Body of pancreas (tissue), 4 donors: ENCODE data around the gene CMSS1. TPM values are rescaled to one million over a fixed set of nuclear protein-coding genes. Genes with fewer than 3 reads are reported as not detected.
A peak's percentile ranks its signal among the peaks of the same experiment; 100 is the strongest.

Experiments
- ATAC-seq: fragments of 150-250 bp; one replicate; pipeline ENCODE4 v1.9.1; 2016
- DNase-seq, 4 donors: peaks; one replicate each; pipeline ENCODE4 v3.0.0-alpha.2; 2019
- H3K27ac ChIP-seq, 4 donors: fragments of 200-600 bp; sonication (generic); 1 replicate in 3 of 4; 2 replicates in 1 of 4; pipeline versions ENCODE4 v1.5.1 to v1.6.1; 2016 to 2019; ENCODE audit warnings: mild to moderate bottlenecking in 1 of 4, mixed read lengths in 1 of 4, moderate library complexity in 1 of 4
- H3K27me3 ChIP-seq, 2 donors: fragments of 200-600 bp; sonication (generic); one replicate each; pipeline ENCODE4 v1.6.0; 2016; ENCODE audit warnings: mild to moderate bottlenecking in 1 of 2
- H3K36me3 ChIP-seq, 2 donors: fragments of 200-600 bp; sonication (generic); replicated peaks in 1 of 2; 2 replicates each; pipeline ENCODE4 v1.5.1; 2016; ENCODE audit warnings: low read depth in 2 of 2; ENCODE audit not compliant: insufficient read depth in 1 of 2
- H3K4me1 ChIP-seq: fragments of 200-600 bp; sonication (generic); one replicate; pipeline ENCODE4 v1.6.0; 2016
- H3K4me3 ChIP-seq, 2 donors: fragments of 200-600 bp; sonication (generic); 1 replicate in 1 of 2; 2 replicates in 1 of 2; pipeline ENCODE4 v1.5.1; 2016 to 2019
- H3K9me3 ChIP-seq, 3 donors: fragments of 200-600 bp; sonication (generic); 1 replicate in 2 of 3; 2 replicates in 1 of 3; pipeline ENCODE4 v1.5.1; 2016
- CTCF ChIP-seq, 7 experiments: fragments of 450-650 bp in 4 of 7; fragments of 200-600 bp in 3 of 7; sonication (generic) in 3 of 7; IDR thresholded peaks; one replicate each; pipeline ENCODE4 v1.5.1; 2016 to 2019; ENCODE audit warnings: antibody characterized with exemption in 7 of 7
- POLR2A ChIP-seq, 3 donors: fragments of 450-650 bp; IDR thresholded peaks; one replicate each; pipeline ENCODE4 v1.6.1; 2016; ENCODE audit warnings: antibody characterized with exemption in 3 of 3, mild to moderate bottlenecking in 2 of 3
- WGBS, 2 donors: methylation state at CpG; one replicate each; pipeline ENCODE4 v1.1.5; 2017; 5-methylcytosine and 5-hydroxymethylcytosine counted together
- intact Hi-C: fragments of 100-400 bp; cut with DNase I; formaldehyde crosslinking; loops from one replicate; pipeline ENCODE4 v1.15.1; 2023
- total RNA-seq, 2 donors: library from RNA; depleted of rRNA; stranded (reverse); fragments of >200 nt; gene quantifications; one replicate each; pipeline ENCODE4 v1.1.0, GENCODE V29; 2016

Gene CMSS1
- total RNA-seq, 2 donors from 2014 or later = 3.9 to 21.4 TPM

- Histone ChIP-seq H3K27me3 (no peaks in the 10 kb centered on the region), H3K36me3 (no peaks in the 10 kb centered on the region), H3K4me1 (peaks cover 64% of the 10 kb centered on the region), H3K9me3 (no peaks in the 10 kb centered on the region), H3K27ac (no peak overlapping the region), H3K4me3 (no peak overlapping the region)
- WGBS, 2 donors = 87 to 90% methylated on average over 1 of the region's 1 CpG
- no peak for TF ChIP-seq POLR2A (IDR thresholded peaks at IDR 0.05)
- intact Hi-C loops = no loop called here
- ATAC-seq (no peak), DNase-seq (no peak)
Measured at GRCh38 chr3:99952306-99952705, 134.6 kb downstream of the CMSS1 start.

GRCh38 chr3:99953596-99953995 lies 135.9 kb downstream of the CMSS1 start:
- ATAC-seq = no peak
- TF ChIP-seq CTCF (IDR thresholded peaks at IDR 0.05) = no peak
- no peak for TF ChIP-seq POLR2A (IDR thresholded peaks at IDR 0.05)
- peaks cover 64% of the 10 kb centered on the region for H3K4me1 ChIP-seq
- intact Hi-C loops = no loop called here
- H3K27me3 ChIP-seq = no peaks in the 10 kb centered on the region
- no peak for DNase-seq
- H3K27ac ChIP-seq = peak overlapping the region in 2 of 4 donors; percentile 5 to 77
- no peaks in the 10 kb centered on the region for H3K9me3 ChIP-seq
- H3K36me3 ChIP-seq = no peaks in the 10 kb centered on the region
- H3K4me3 ChIP-seq = no peak overlapping the region

GRCh38 chr3:99954914-99955644 lies 137.4 kb downstream of the CMSS1 start:
- Histone ChIP-seq H3K27me3 (no peaks in the 10 kb centered on the region), H3K4me3 (no peak overlapping the region), H3K4me1 (peaks cover 49% of the 10 kb centered on the region), H3K36me3 (no peaks in the 10 kb centered on the region), H3K27ac (peak overlapping the region; percentile 39 to 77 (median 71)), H3K9me3 (no peaks in the 10 kb centered on the region)
- WGBS, 2 donors = 10 to 25% methylated on average over 4 of the region's 4 CpGs
- ATAC-seq (peak; percentile 65), DNase-seq (peak in 1 of 4 donors; percentile 11)
- TF ChIP-seq POLR2A (IDR thresholded peaks at IDR 0.05) = no peak
- TF ChIP-seq CTCF (IDR thresholded peaks at IDR 0.05) = no peak
- intact Hi-C loops = no loop called here

GRCh38 chr3:99955773-99956562 lies 138.3 kb downstream of the CMSS1 start:
- H3K27ac ChIP-seq = peak overlapping the region; percentile 39 to 77 (median 71)
- TF ChIP-seq POLR2A (IDR thresholded peaks at IDR 0.05) (no peak), CTCF (IDR thresholded peaks at IDR 0.05) (no peak)
- intact Hi-C loops = no loop called here

GRCh38 chr3:99957151-99957796 lies 139.6 kb downstream of the CMSS1 start:
- no peaks in the 10 kb centered on the region for H3K36me3 ChIP-seq
- intact Hi-C loops = no loop called here
- peak overlapping the region in 3 of 4 donors; percentile 10 to 77 (median 39) for H3K27ac ChIP-seq
- ATAC-seq (no peak), DNase-seq (no peak)
- H3K4me3 ChIP-seq = no peak overlapping the region
- no peaks in the 10 kb centered on the region for H3K9me3 ChIP-seq
- TF ChIP-seq CTCF (IDR thresholded peaks at IDR 0.05) (no peak), POLR2A (IDR thresholded peaks at IDR 0.05) (no peak)
- H3K4me1 ChIP-seq = peaks cover 39% of the 10 kb centered on the region
- WGBS, 2 donors = 60 to 72% methylated on average over 4 of the region's 4 CpGs
- H3K27me3 ChIP-seq = no peaks in the 10 kb centered on the region

More at GRCh38 chr3:99955773-99956562, 138.3 kb downstream of the CMSS1 start:
- peak in 3 of 4 donors; percentile 34 to 46 (median 40) for DNase-seq
- peak; percentile 60 for ATAC-seq
- Histone ChIP-seq H3K27me3 (no peaks in the 10 kb centered on the region), H3K4me1 (peaks cover 41% of the 10 kb centered on the region), H3K9me3 (no peaks in the 10 kb centered on the region), H3K4me3 (no peak overlapping the region), H3K36me3 (no peaks in the 10 kb centered on the region)
- 61% methylated on average over 10 of the region's 10 CpGs for WGBS, 2 donors
